GM23338 (cell line): ENCODE data around the gene IVD. TPM values are rescaled to one million over a fixed set of nuclear protein-coding genes. Genes with fewer than 3 reads are reported as not detected.

ENCODE experiments used
- ATAC-seq: fragments of 200-7000 bp; cut with Tn5 transposase; 3 replicates; pipeline ENCODE4 v1.9.1; 2020
- DNase-seq: peaks from one replicate; pipeline ENCODE4 v3.0.0-alpha.2; 2015; ENCODE audit warnings: low spot score
- H2AFZ ChIP-seq: fragments of 200-600 bp; sonication (generic); 2 replicates; pipeline ENCODE4 v1.8.0; 2016; ENCODE audit warnings: antibody characterized with exemption, mild to moderate bottlenecking, moderate library complexity
- H3F3A ChIP-seq: fragments of 200-600 bp; sonication (generic); replicated peaks from 2 replicates; pipeline ENCODE4 v1.8.0; 2017; ENCODE audit warnings: antibody characterized with exemption, mixed run types, low read depth
- H3K27ac ChIP-seq: fragments of 200-600 bp; sonication (generic); 2 replicates; pipeline ENCODE4 v1.6.1; 2016; ENCODE audit warnings: low read depth
- H3K27me3 ChIP-seq: fragments of 200-600 bp; sonication (generic); 2 replicates; pipeline ENCODE4 v1.8.0; 2016; ENCODE audit warnings: mild to moderate bottlenecking, mixed run types, moderate library complexity; ENCODE audit not compliant: insufficient read depth
- H3K36me3 ChIP-seq: fragments of 200-600 bp; sonication (generic); 2 replicates; pipeline ENCODE4 v1.8.0; 2016; ENCODE audit warnings: mild to moderate bottlenecking; ENCODE audit not compliant: insufficient read depth
- H3K4me1 ChIP-seq: fragments of 200-600 bp; sonication (generic); 2 replicates; pipeline ENCODE4 v1.8.0; 2016; ENCODE audit warnings: mild to moderate bottlenecking, moderate library complexity; ENCODE audit not compliant: insufficient read depth
- H3K4me2 ChIP-seq: fragments of 200-600 bp; sonication (generic); 2 replicates; pipeline ENCODE4 v1.7.1; 2017; ENCODE audit warnings: mixed run types
- H3K4me3 ChIP-seq: fragments of 200-600 bp; sonication (generic); 2 replicates; pipeline ENCODE4 v1.6.1; 2016; ENCODE audit warnings: mixed run types
- H3K79me2 ChIP-seq: fragments of 200-600 bp; sonication (generic); replicated peaks from 2 replicates; pipeline ENCODE4 v1.8.0; 2017; ENCODE audit warnings: mild to moderate bottlenecking; ENCODE audit not compliant: insufficient read depth
- H3K9me2 ChIP-seq: fragments of 200-600 bp; sonication (generic); 2 replicates; pipeline ENCODE4 v1.8.0; 2017; ENCODE audit not compliant: insufficient read depth
- H4K20me1 ChIP-seq: fragments of 200-600 bp; sonication (generic); replicated peaks from 2 replicates; pipeline ENCODE4 v1.8.0; 2017; ENCODE audit warnings: mild to moderate bottlenecking; ENCODE audit not compliant: insufficient read depth
- H3K27ac Mint-ChIP-seq: 2 replicates; pipeline ENCODE4 v1.8.0; 2020; ENCODE audit warnings: inconsistent platforms, mild to moderate bottlenecking, moderate library complexity, mixed read lengths
- H3K27me3 Mint-ChIP-seq: 3 replicates; pipeline ENCODE4 v1.8.0; 2022; ENCODE audit warnings: low read depth, mild to moderate bottlenecking, moderate library complexity, mixed read lengths, inconsistent platforms; ENCODE audit not compliant: insufficient read depth, poor library complexity
- H3K36me3 Mint-ChIP-seq: 3 replicates; pipeline ENCODE4 v1.8.0; 2021; ENCODE audit warnings: low read depth, mild to moderate bottlenecking, inconsistent platforms, moderate library complexity, mixed read lengths
- H3K4me1 Mint-ChIP-seq: 3 replicates; pipeline ENCODE4 v1.8.0; 2020; ENCODE audit warnings: mild to moderate bottlenecking, inconsistent platforms, mixed read lengths
- H3K4me3 Mint-ChIP-seq: 3 replicates; pipeline ENCODE4 v1.8.0; 2021; ENCODE audit warnings: moderate library complexity, mild to moderate bottlenecking, inconsistent platforms, mixed read lengths
- H3K9me3 Mint-ChIP-seq: 3 replicates; pipeline ENCODE4 v1.8.0; 2020; ENCODE audit warnings: moderate library complexity, mild to moderate bottlenecking, inconsistent platforms, mixed read lengths
- CREB1 ChIP-seq: fragments of 250-450 bp; sonication (Bioruptor Pico); IDR thresholded peaks from 2 replicates; pipeline ENCODE4 v1.5.0; 2020; ENCODE audit warnings: low read depth, mild to moderate bottlenecking, moderate library complexity
- ETS1 ChIP-seq: IDR thresholded peaks from 2 replicates; pipeline ENCODE4 v1.6.1; 2016; ENCODE audit warnings: antibody characterized with exemption
- EZH2 ChIP-seq: fragments of 200-600 bp; sonication (generic); IDR thresholded peaks from one replicate; pipeline ENCODE4 v1.8.0; 2017; ENCODE audit warnings: antibody characterized with exemption, mild to moderate bottlenecking, low read depth; ENCODE audit not compliant: unreplicated experiment
- JUNB ChIP-seq: IDR thresholded peaks from one replicate; pipeline ENCODE4 v1.6.1; 2016; ENCODE audit warnings: antibody characterized with exemption; ENCODE audit not compliant: unreplicated experiment
- NANOG ChIP-seq: IDR thresholded peaks from 2 replicates; pipeline ENCODE4 v1.6.1; 2016; ENCODE audit warnings: antibody characterized with exemption, borderline replicate concordance
- POLR2AphosphoS5 ChIP-seq: IDR thresholded peaks from 2 replicates; pipeline ENCODE4 v1.6.1; 2016; ENCODE audit warnings: antibody characterized with exemption, low read depth
- ZNF114 ChIP-seq: fragments of 250-450 bp; sonication (Bioruptor Pico); IDR thresholded peaks from 2 replicates; pipeline ENCODE4 v1.5.0; 2020; ENCODE audit warnings: mild to moderate bottlenecking, moderate library complexity
- ZNF331 ChIP-seq: fragments of 250-450 bp; sonication (Bioruptor Pico); IDR thresholded peaks from 2 replicates; pipeline ENCODE4 v1.5.0; 2020; ENCODE audit warnings: low read depth, mild to moderate bottlenecking, moderate library complexity
- polyA plus RNA-seq: library from polyadenylated mRNA; unstranded; fragments of >200 nt; fragmentation: Nextera tagmentation; extraction: Ambion mirVana; gene quantifications from 2 replicates; pipeline ENCODE4 v1.2.1, GENCODE V29; 2016
- total RNA-seq: library from RNA; depleted of rRNA; stranded (reverse); fragments of >200 nt; shearing (Covaris generic); gene quantifications from 2 replicates; pipeline ENCODE4 v1.2.3, GENCODE V29; 2014
- TF ChIP-seq, protein P1 (sequence below): IDR thresholded peaks from one replicate; pipeline ENCODE4 v1.6.1; 2018; ENCODE audit warnings: antibody characterized with exemption; ENCODE audit not compliant: unreplicated experiment

The IVD gene
- total and polyA plus RNA-seq, 2 experiments from 2014 or later: 54.1 to 75.4 TPM

DNA sequence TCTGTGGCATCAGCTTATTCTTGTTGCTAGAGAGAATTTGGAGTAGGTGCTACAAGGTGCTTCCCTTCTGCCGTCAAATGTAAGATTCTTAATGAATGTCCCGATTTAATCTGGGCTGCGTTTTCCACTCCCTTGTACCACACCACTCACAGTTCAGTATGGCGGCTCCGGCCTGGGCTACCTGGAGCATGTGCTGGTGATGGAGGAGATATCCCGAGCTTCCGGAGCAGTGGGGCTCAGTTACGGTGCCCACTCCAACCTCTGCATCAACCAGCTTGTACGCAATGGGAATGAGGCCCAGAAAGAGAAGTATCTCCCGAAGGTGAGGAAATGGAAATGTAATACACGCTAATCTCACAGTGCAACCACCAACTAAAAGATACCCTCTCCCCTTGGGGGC, 4.9 kb downstream of the IVD start (continued):
- TF ChIP-seq, protein P1, sequence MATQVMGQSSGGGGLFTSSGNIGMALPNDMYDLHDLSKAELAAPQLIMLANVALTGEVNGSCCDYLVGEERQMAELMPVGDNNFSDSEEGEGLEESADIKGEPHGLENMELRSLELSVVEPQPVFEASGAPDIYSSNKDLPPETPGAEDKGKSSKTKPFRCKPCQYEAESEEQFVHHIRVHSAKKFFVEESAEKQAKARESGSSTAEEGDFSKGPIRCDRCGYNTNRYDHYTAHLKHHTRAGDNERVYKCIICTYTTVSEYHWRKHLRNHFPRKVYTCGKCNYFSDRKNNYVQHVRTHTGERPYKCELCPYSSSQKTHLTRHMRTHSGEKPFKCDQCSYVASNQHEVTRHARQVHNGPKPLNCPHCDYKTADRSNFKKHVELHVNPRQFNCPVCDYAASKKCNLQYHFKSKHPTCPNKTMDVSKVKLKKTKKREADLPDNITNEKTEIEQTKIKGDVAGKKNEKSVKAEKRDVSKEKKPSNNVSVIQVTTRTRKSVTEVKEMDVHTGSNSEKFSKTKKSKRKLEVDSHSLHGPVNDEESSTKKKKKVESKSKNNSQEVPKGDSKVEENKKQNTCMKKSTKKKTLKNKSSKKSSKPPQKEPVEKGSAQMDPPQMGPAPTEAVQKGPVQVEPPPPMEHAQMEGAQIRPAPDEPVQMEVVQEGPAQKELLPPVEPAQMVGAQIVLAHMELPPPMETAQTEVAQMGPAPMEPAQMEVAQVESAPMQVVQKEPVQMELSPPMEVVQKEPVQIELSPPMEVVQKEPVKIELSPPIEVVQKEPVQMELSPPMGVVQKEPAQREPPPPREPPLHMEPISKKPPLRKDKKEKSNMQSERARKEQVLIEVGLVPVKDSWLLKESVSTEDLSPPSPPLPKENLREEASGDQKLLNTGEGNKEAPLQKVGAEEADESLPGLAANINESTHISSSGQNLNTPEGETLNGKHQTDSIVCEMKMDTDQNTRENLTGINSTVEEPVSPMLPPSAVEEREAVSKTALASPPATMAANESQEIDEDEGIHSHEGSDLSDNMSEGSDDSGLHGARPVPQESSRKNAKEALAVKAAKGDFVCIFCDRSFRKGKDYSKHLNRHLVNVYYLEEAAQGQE: no peak
- TF ChIP-seq JUNB (no peak), NANOG (no peak), CREB1 (CRISPR knock-in tag) (no peak)

- peaks cover 12% of the 10 kb centered on the region for H4K20me1 ChIP-seq
- ATAC-seq (no peak), DNase-seq (no peak)
- peaks cover 52% of the 10 kb centered on the region for H3K36me3 ChIP-seq
- Mint-ChIP-seq H3K36me3 (peaks cover 85% of the 10 kb centered on the region), H3K27me3 (peaks cover 6% of the 10 kb centered on the region), H3K4me1 (peaks cover 6% of the 10 kb centered on the region; the same call in 2 of the 3 replicates), H3K4me3 (no peak overlapping the region; the same call in 2 of the 3 replicates), H3K9me3 (no peaks in the 10 kb centered on the region), H3K27ac (no peak overlapping the region; the same call in 1 of the 2 replicates)
- no peak overlapping the region for H2AFZ ChIP-seq
- peaks cover 15% of the 10 kb centered on the region for H3K79me2 ChIP-seq
- H3K27me3 ChIP-seq: no peaks in the 10 kb centered on the region
- no peak for TF ChIP-seq ETS1
- no peak for TF ChIP-seq EZH2
- no peak for TF ChIP-seq CREB1 (CRISPR knock-in tag)
- no peak for TF ChIP-seq NANOG
- no peak for TF ChIP-seq JUNB
- no peak for TF ChIP-seq ZNF114 (CRISPR knock-in tag)
- no peak for TF ChIP-seq ZNF331
- no peak for TF ChIP-seq POLR2AphosphoS5
- H3K4me1 ChIP-seq: 0 out of 2 replicates have a peak, but pooled peaks cover 2% of the 10 kb centered on the region
- H3K4me2 ChIP-seq: no peak overlapping the region
- H3F3A ChIP-seq: peaks cover 6% of the 10 kb centered on the region; the same call in 1 of the 2 replicates
- H3K9me2 ChIP-seq: no peaks in the 10 kb centered on the region
- no peak overlapping the region for H3K4me3 ChIP-seq
- no peak overlapping the region for H3K27ac ChIP-seq
Observed at GRCh38 chr15:40412095-40412759, 6.6 kb downstream of the IVD start.
